ENCODE data around the gene SPRY2.

Gene SPRY2

GRCh38 chr13:80331984-80332383, 8.9 kb downstream of the SPRY2 start:
- Histone ChIP-seq H3K23ac (ENCODE audit: low read length in 2 of 2) (no peak overlapping the region), H4K8ac (ENCODE audit: low read length) (no peak overlapping the region), H3K4me3 (ENCODE audit: insufficient read depth in 1 of 2, low read depth in 1 of 2, low read length in 2 of 2) (no peak overlapping the region), H3K18ac (ENCODE audit: low read depth in 1 of 2, low read length in 2 of 2) (no peak overlapping the region), H3K27ac (ENCODE audit: low read length, poor library complexity, severe bottlenecking) (no peak overlapping the region), H3K4me1 (ENCODE audit: control insufficient read depth, insufficient read depth, low read depth, low read length) (peaks cover 3% of the 10 kb centered on the region), H3K27me3 (ENCODE audit: control insufficient read depth in 1 of 2, insufficient read depth in 1 of 2, low read length in 2 of 2) (no peaks in the 10 kb centered on the region), H2BK15ac (ENCODE audit: low read depth, poor library complexity, severe bottlenecking) (no peak overlapping the region), H3K9me3 (ENCODE audit: control insufficient read depth, low read length) (no peaks in the 10 kb centered on the region), H2BK120ac (ENCODE audit: low read depth, low read length) (no peak overlapping the region), H3K14ac (ENCODE audit: low read length in 2 of 2) (no peak overlapping the region), H2AK5ac (ENCODE audit: low read length, severe bottlenecking) (no peak overlapping the region), H3K4me2 (ENCODE audit: low read length, poor library complexity, severe bottlenecking) (no peak overlapping the region), H3K9ac (ENCODE audit: low read length) (peak overlapping the region; percentile 6), H3K79me1 (replicated peaks; ENCODE audit: low read length, poor library complexity, severe bottlenecking) (peaks cover 1% of the 10 kb centered on the region), H2BK12ac (ENCODE audit: low read length in 2 of 2) (no peak overlapping the region), H3K4ac (ENCODE audit: low read depth in 1 of 2, low read length in 2 of 2) (no peak overlapping the region), H2BK5ac (ENCODE audit: low read depth, low read length, poor library complexity, severe bottlenecking) (no peak overlapping the region), H4K91ac (ENCODE audit: low read length) (no peak overlapping the region), H2AFZ (ENCODE audit: low read depth, low read length) (no peak overlapping the region), H3K36me3 (ENCODE audit: control insufficient read depth in 1 of 2, insufficient read depth in 2 of 2, low read depth in 1 of 2, low read length in 2 of 2) (peaks cover 7 to 53% of the 10 kb centered on the region in 2 experiments)
- no peak for DNase-seq
- no CpG with 5 or more reads among the region's 2 CpGs for WGBS

DNA sequence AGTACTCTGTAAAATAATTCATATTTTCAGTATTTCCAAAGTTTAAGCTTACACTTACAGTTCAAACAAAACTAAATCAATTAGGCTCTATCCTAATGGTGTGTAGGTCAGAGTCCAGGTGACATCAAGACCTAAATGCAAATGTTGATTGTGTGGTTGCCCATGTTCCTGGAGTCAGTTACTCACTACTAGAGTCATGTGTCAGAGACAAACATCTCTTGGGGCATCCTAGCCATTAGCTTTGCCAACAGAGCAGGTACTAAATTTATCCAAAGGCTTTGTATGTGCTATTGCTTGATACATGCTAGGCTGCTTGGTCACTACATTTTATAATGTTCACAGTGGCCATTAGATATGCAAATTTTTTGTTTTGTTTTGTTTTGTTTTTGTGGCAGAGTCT, 11.7 kb downstream of the SPRY2 start:
- Histone ChIP-seq H3K9ac (ENCODE audit: low read length) (no peak overlapping the region), H3K23ac (ENCODE audit: low read length in 2 of 2) (no peak overlapping the region), H2AK5ac (ENCODE audit: low read length, severe bottlenecking) (no peak overlapping the region), H4K8ac (ENCODE audit: low read length) (no peak overlapping the region), H3K4me3 (ENCODE audit: insufficient read depth in 1 of 2, low read depth in 1 of 2, low read length in 2 of 2) (no peak overlapping the region), H3K18ac (ENCODE audit: low read depth in 1 of 2, low read length in 2 of 2) (no peak overlapping the region), H3K14ac (ENCODE audit: low read length in 2 of 2) (no peak overlapping the region), H3K79me1 (replicated peaks; ENCODE audit: low read length, poor library complexity, severe bottlenecking) (peaks cover 4% of the 10 kb centered on the region), H3K4me2 (ENCODE audit: low read length, poor library complexity, severe bottlenecking) (no peak overlapping the region), H3K36me3 (ENCODE audit: control insufficient read depth in 1 of 2, insufficient read depth in 2 of 2, low read depth in 1 of 2, low read length in 2 of 2) (peaks cover 3 to 26% of the 10 kb centered on the region in 2 experiments), H2BK15ac (ENCODE audit: low read depth, poor library complexity, severe bottlenecking) (no peak overlapping the region), H3K9me3 (ENCODE audit: control insufficient read depth, low read length) (no peaks in the 10 kb centered on the region), H3K4me1 (ENCODE audit: control insufficient read depth, insufficient read depth, low read depth, low read length) (peaks cover 2% of the 10 kb centered on the region), H2BK5ac (ENCODE audit: low read depth, low read length, poor library complexity, severe bottlenecking) (no peak overlapping the region), H3K4ac (ENCODE audit: low read depth in 1 of 2, low read length in 2 of 2) (no peak overlapping the region), H2AFZ (ENCODE audit: low read depth, low read length) (no peak overlapping the region), H2BK12ac (ENCODE audit: low read length in 2 of 2) (no peak overlapping the region), H3K27me3 (ENCODE audit: control insufficient read depth in 1 of 2, insufficient read depth in 1 of 2, low read length in 2 of 2) (no peaks in the 10 kb centered on the region), H3K27ac (ENCODE audit: low read length, poor library complexity, severe bottlenecking) (no peak overlapping the region), H2BK120ac (ENCODE audit: low read depth, low read length) (no peak overlapping the region), H4K91ac (ENCODE audit: low read length) (no peak overlapping the region)
- no peak for DNase-seq

DNA sequence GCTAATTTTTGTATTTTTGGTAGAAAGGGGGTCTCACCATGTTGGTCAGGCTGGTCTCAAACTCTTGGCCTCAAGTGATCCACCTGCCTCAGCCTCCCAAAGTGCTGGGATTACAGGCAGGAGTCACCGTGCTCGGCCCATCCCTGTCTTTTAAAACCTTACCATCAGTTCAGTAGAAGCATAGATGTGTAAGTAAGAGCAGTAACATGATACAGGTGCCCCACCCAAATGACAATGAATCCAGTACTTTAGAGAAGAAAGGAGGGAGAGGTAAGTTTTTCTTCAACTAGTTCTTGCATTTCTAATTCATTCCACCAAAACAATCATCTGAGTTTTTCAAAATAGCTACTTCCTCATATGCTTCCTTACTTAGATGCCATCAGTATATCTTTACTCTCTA, 21.9 kb downstream of the SPRY2 start:
- Histone ChIP-seq H2BK5ac (ENCODE audit: low read depth, low read length, poor library complexity, severe bottlenecking) (no peak overlapping the region), H3K79me1 (replicated peaks; ENCODE audit: low read length, poor library complexity, severe bottlenecking) (peaks cover 5% of the 10 kb centered on the region), H3K4ac (ENCODE audit: low read depth in 1 of 2, low read length in 2 of 2) (no peak overlapping the region), H2BK12ac (ENCODE audit: low read length in 2 of 2) (no peak overlapping the region), H4K91ac (ENCODE audit: low read length) (no peak overlapping the region), H3K9ac (ENCODE audit: low read length) (no peak overlapping the region), H3K4me3 (ENCODE audit: insufficient read depth in 1 of 2, low read depth in 1 of 2, low read length in 2 of 2) (no peak overlapping the region), H3K27me3 (ENCODE audit: control insufficient read depth in 1 of 2, insufficient read depth in 1 of 2, low read length in 2 of 2) (no peaks in the 10 kb centered on the region), H3K14ac (ENCODE audit: low read length in 2 of 2) (no peak overlapping the region), H3K36me3 (ENCODE audit: control insufficient read depth in 1 of 2, insufficient read depth in 2 of 2, low read depth in 1 of 2, low read length in 2 of 2) (peaks cover 0 to 5% of the 10 kb centered on the region in 2 experiments), H3K4me1 (ENCODE audit: control insufficient read depth, insufficient read depth, low read depth, low read length) (peaks cover 1% of the 10 kb centered on the region), H3K27ac (ENCODE audit: low read length, poor library complexity, severe bottlenecking) (no peak overlapping the region), H2BK120ac (ENCODE audit: low read depth, low read length) (no peak overlapping the region), H3K23ac (ENCODE audit: low read length in 2 of 2) (no peak overlapping the region), H4K8ac (ENCODE audit: low read length) (no peak overlapping the region), H3K4me2 (ENCODE audit: low read length, poor library complexity, severe bottlenecking) (no peak overlapping the region), H3K9me3 (ENCODE audit: control insufficient read depth, low read length) (no peaks in the 10 kb centered on the region), H2AFZ (ENCODE audit: low read depth, low read length) (no peak overlapping the region), H2AK5ac (ENCODE audit: low read length, severe bottlenecking) (no peak overlapping the region), H3K18ac (ENCODE audit: low read depth in 1 of 2, low read length in 2 of 2) (no peak overlapping the region), H2BK15ac (ENCODE audit: low read depth, poor library complexity, severe bottlenecking) (no peak overlapping the region)
- DNase-seq = no peak
- WGBS = no CpG with 5 or more reads among the region's 2 CpGs

GRCh38 chr13:80314711-80315653, 25.9 kb downstream of the SPRY2 start:
- H3K9ac ChIP-seq (ENCODE audit: low read length) = no peak overlapping the region
- no peak for DNase-seq
- no peak overlapping the region for H2BK15ac ChIP-seq (ENCODE audit: low read depth, poor library complexity, severe bottlenecking)
- H2AK5ac ChIP-seq (ENCODE audit: low read length, severe bottlenecking) = no peak overlapping the region
- no peak overlapping the region for H2BK5ac ChIP-seq (ENCODE audit: low read depth, low read length, poor library complexity, severe bottlenecking)
- peaks cover 3% of the 10 kb centered on the region for H3K79me1 ChIP-seq (replicated peaks; ENCODE audit: low read length, poor library complexity, severe bottlenecking)
- no peak overlapping the region for H4K8ac ChIP-seq (ENCODE audit: low read length)
- no peak overlapping the region for H3K23ac ChIP-seq (ENCODE audit: low read length in 2 of 2)
- no peak overlapping the region for H3K27ac ChIP-seq (ENCODE audit: low read length, poor library complexity, severe bottlenecking)
- no peak overlapping the region for H3K4ac ChIP-seq (ENCODE audit: low read depth in 1 of 2, low read length in 2 of 2)
- H2BK120ac ChIP-seq (ENCODE audit: low read depth, low read length) = no peak overlapping the region
- no peak overlapping the region for H3K18ac ChIP-seq (ENCODE audit: low read depth in 1 of 2, low read length in 2 of 2)
- peaks cover 3% of the 10 kb centered on the region for H3K4me1 ChIP-seq (ENCODE audit: control insufficient read depth, insufficient read depth, low read depth, low read length)
- H3K27me3 ChIP-seq (ENCODE audit: control insufficient read depth in 1 of 2, insufficient read depth in 1 of 2, low read length in 2 of 2) = no peaks in the 10 kb centered on the region
- 97% methylated on average over 4 of the region's 5 CpGs for WGBS
- H3K4me2 ChIP-seq (ENCODE audit: low read length, poor library complexity, severe bottlenecking) = no peak overlapping the region
- H3K4me3 ChIP-seq (ENCODE audit: insufficient read depth in 1 of 2, low read depth in 1 of 2, low read length in 2 of 2) = no peak overlapping the region
- H3K9me3 ChIP-seq (ENCODE audit: control insufficient read depth, low read length) = no peaks in the 10 kb centered on the region
- H3K36me3 ChIP-seq (ENCODE audit: control insufficient read depth in 1 of 2, insufficient read depth in 2 of 2, low read depth in 1 of 2, low read length in 2 of 2) = peaks cover 0 to 5% of the 10 kb centered on the region in 2 experiments
- H2AFZ ChIP-seq (ENCODE audit: low read depth, low read length) = no peak overlapping the region
- H2BK12ac ChIP-seq (ENCODE audit: low read length in 2 of 2) = no peak overlapping the region
- no peak overlapping the region for H3K14ac ChIP-seq (ENCODE audit: low read length in 2 of 2)
- no peak overlapping the region for H4K91ac ChIP-seq (ENCODE audit: low read length)

All from mesenchymal stem cell (in vitro differentiated cells and primary cell).